OCI-LY1 (cell line): ENCODE data around the gene PCSK6.

Experiments used
- H2AFZ ChIP-seq: fragments of 200-600 bp; sonication (generic), shearing (Covaris generic); 2 replicates; pipeline ENCODE4 v1.6.0; 2014; ENCODE audit warnings: antibody characterized with exemption, mild to moderate bottlenecking, low read length
- H3F3A ChIP-seq: fragments of 200-600 bp; sonication (generic), shearing (Covaris generic); 2 replicates; pipeline ENCODE4 v1.6.0; 2014; ENCODE audit warnings: mild to moderate bottlenecking, antibody characterized with exemption, low read length, moderate library complexity; ENCODE audit not compliant: insufficient read depth
- H3K27ac ChIP-seq: fragments of 200-600 bp; sonication (generic); 2 replicates; pipeline ENCODE4 v1.5.1; 2014; ENCODE audit warnings: low read length, mixed run types, mild to moderate bottlenecking, low read depth; ENCODE audit not compliant: poor library complexity, severe bottlenecking
- H3K27me3 ChIP-seq: fragments of 200-600 bp; sonication (generic); 2 replicates; pipeline ENCODE4 v1.6.0; 2014; ENCODE audit warnings: antibody characterized with exemption, mild to moderate bottlenecking, low read length, moderate library complexity; ENCODE audit not compliant: insufficient read depth
- H3K36me3 ChIP-seq: fragments of 200-600 bp; sonication (generic); 2 replicates; pipeline ENCODE4 v1.6.1; 2014; ENCODE audit warnings: mild to moderate bottlenecking, antibody characterized with exemption, low read length, moderate library complexity, mixed read lengths; ENCODE audit not compliant: insufficient read depth
- H3K4me1 ChIP-seq: fragments of 200-600 bp; sonication (generic); 2 replicates; pipeline ENCODE4 v1.5.1; 2014; ENCODE audit warnings: mild to moderate bottlenecking, low read length, moderate library complexity; ENCODE audit not compliant: insufficient read depth, severe bottlenecking
- H3K4me2 ChIP-seq: fragments of 200-600 bp; sonication (generic), shearing (Covaris generic); 2 replicates; pipeline ENCODE4 v1.6.1; 2014; ENCODE audit warnings: low read length
- H3K4me3 ChIP-seq: fragments of 200-600 bp; sonication (generic); 2 replicates; pipeline ENCODE4 v1.5.1; 2014; ENCODE audit warnings: low read length, low read depth, mild to moderate bottlenecking, mixed read lengths; ENCODE audit not compliant: poor library complexity, severe bottlenecking
- H3K79me2 ChIP-seq: fragments of 200-600 bp; shearing (Covaris generic); 2 replicates; pipeline ENCODE4 v1.6.1; 2016; ENCODE audit warnings: mixed run types, low read length, mixed read lengths; ENCODE audit not compliant: insufficient read depth
- H3K9ac ChIP-seq: fragments of 200-600 bp; sonication (generic), shearing (Covaris generic); 2 replicates; pipeline ENCODE4 v1.6.1; 2014; ENCODE audit warnings: mild to moderate bottlenecking, low read length, mixed read lengths
- H3K9me2 ChIP-seq: fragments of 200-600 bp; sonication (generic), shearing (Covaris generic); 2 replicates; pipeline ENCODE4 v1.6.1; 2014; ENCODE audit warnings: low read depth, mild to moderate bottlenecking, low read length, mixed read lengths
- H3K9me3 ChIP-seq: fragments of 200-600 bp; shearing (Covaris generic); 2 replicates; pipeline ENCODE4 v1.6.1; 2014; ENCODE audit warnings: low read length, mixed read lengths
- H4K20me1 ChIP-seq: fragments of 200-600 bp; sonication (generic), shearing (Covaris generic); 2 replicates; pipeline ENCODE4 v1.6.0; 2016; ENCODE audit warnings: mild to moderate bottlenecking, low read length; ENCODE audit not compliant: insufficient read depth
- EZH2 ChIP-seq: fragments of 200-600 bp; sonication (generic), shearing (Covaris generic); IDR thresholded peaks from 2 replicates; pipeline ENCODE4 v1.8.0; 2017; ENCODE audit warnings: borderline replicate concordance, mixed run types, mild to moderate bottlenecking, antibody characterized with exemption, low read length, moderate library complexity, mixed read lengths
- TF ChIP-seq, protein P1 (sequence below): fragments of 200-600 bp; sonication (generic), shearing (Covaris generic); IDR thresholded peaks from 2 replicates; pipeline ENCODE4 v1.5.1; 2017; ENCODE audit warnings: mild to moderate bottlenecking, antibody characterized with exemption, low read length, moderate library complexity, mixed read lengths

Gene PCSK6

DNA sequence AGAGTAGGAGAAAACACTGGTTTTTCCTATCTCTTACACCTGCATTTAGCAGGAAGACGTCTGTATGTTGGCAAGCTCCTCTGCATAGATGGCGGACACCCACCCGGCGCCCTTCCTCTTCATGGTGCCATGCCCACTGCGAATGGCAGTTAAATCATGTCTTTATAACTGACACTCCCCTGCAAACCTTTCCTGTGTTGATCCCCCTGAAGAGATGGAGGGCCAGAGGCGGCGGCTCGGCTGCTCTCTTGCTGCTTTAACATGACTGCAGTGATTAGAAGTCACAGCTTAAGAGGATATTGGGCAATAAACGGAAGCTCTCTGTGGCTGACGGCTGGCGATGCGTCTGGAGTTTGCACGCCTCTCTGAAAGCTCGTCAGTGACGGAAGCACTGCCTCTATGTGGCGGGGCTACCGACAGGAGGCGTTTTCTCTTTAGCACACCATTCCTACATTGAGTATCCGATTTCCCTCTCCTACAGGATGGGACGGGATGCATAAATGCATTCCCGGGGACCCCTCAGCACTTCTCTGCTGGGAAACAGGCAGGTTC, 168.9 kb downstream of the PCSK6 start:
- Histone ChIP-seq H3F3A (no peaks in the 10 kb centered on the region), H3K27ac (no peak overlapping the region), H3K4me3 (no peak overlapping the region), H3K79me2 (no peaks in the 10 kb centered on the region), H3K27me3 (peaks cover 18% of the 10 kb centered on the region), H2AFZ (no peak overlapping the region), H3K4me2 (no peak overlapping the region), H3K9ac (no peak overlapping the region), H4K20me1 (no peaks in the 10 kb centered on the region), H3K36me3 (no peaks in the 10 kb centered on the region), H3K9me2 (no peaks in the 10 kb centered on the region), H3K9me3 (no peaks in the 10 kb centered on the region), H3K4me1 (no peaks in the 10 kb centered on the region)
- TF ChIP-seq, protein P1, sequence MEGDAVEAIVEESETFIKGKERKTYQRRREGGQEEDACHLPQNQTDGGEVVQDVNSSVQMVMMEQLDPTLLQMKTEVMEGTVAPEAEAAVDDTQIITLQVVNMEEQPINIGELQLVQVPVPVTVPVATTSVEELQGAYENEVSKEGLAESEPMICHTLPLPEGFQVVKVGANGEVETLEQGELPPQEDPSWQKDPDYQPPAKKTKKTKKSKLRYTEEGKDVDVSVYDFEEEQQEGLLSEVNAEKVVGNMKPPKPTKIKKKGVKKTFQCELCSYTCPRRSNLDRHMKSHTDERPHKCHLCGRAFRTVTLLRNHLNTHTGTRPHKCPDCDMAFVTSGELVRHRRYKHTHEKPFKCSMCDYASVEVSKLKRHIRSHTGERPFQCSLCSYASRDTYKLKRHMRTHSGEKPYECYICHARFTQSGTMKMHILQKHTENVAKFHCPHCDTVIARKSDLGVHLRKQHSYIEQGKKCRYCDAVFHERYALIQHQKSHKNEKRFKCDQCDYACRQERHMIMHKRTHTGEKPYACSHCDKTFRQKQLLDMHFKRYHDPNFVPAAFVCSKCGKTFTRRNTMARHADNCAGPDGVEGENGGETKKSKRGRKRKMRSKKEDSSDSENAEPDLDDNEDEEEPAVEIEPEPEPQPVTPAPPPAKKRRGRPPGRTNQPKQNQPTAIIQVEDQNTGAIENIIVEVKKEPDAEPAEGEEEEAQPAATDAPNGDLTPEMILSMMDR, result no peak
- TF ChIP-seq EZH2, result no peak

DNA sequence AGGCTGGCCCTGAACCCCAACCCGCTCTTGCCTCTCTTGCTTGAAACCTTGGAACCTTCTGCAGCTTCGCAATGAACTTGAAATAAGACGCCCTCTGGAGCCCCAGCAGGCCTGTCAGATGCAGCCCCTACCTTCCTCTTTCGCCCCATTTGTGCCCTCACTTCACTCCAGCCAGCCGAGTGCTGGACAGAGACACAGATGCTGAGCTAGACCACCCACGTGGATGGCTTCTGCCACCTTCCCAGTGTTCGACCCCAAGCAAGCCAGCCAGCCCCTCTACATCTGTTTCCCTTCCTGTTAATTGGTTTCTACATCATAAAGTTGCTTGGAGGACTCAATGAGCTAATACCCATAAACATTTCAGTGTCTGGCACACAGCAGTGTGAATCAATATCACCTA, 170.7 kb downstream of the PCSK6 start:
- peaks cover 18% of the 10 kb centered on the region for H3K27me3 ChIP-seq
- no peak overlapping the region for H3K27ac ChIP-seq
- no peaks in the 10 kb centered on the region for H3K4me1 ChIP-seq
- H4K20me1 ChIP-seq, result no peaks in the 10 kb centered on the region
- H3K4me3 ChIP-seq, result no peak overlapping the region
- H3K79me2 ChIP-seq, result no peaks in the 10 kb centered on the region
- H3K36me3 ChIP-seq, result no peaks in the 10 kb centered on the region
- TF ChIP-seq, protein P1, result no peak
- TF ChIP-seq EZH2, result no peak
- no peaks in the 10 kb centered on the region for H3F3A ChIP-seq
- no peak overlapping the region for H2AFZ ChIP-seq
- no peaks in the 10 kb centered on the region for H3K9me3 ChIP-seq
- no peak overlapping the region for H3K9ac ChIP-seq
- H3K4me2 ChIP-seq, result no peak overlapping the region
- no peaks in the 10 kb centered on the region for H3K9me2 ChIP-seq

DNA sequence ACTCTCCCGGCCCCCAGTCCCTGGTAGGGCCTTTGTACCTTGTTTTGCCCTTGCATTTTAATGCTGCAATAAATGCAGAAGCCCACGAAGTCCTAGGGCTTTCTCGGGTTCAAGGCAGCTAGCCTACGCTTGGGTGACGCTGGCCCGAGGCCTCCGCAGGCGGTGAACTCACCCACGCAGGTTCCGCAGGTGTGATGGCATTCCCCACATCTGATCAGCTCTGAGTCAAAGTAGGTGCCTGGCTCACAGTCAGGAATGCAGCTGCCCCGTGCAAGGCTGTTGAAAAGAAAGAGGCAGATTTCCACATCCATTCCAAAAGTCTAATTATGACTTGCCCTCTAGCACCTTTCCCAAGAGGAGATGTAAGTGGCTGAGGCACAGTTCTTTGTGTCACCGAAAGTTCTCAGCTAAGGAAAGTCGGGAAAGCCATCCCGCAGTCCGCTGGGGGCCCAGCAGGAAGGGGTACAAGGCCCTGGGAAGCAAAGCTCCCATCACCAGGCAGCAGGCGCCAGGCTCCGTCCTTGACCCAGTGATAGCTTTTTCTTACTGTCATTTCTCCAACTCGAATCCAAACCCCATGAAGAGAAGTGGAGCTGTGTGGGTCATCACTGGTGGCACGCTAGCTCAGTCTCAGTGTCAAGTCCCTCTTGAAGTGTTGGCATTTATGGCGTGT, 171.2 kb downstream of the PCSK6 start:
- no peaks in the 10 kb centered on the region for H4K20me1 ChIP-seq
- H3K4me3 ChIP-seq, result no peak overlapping the region
- H3K9me3 ChIP-seq, result no peaks in the 10 kb centered on the region
- H3K36me3 ChIP-seq, result no peaks in the 10 kb centered on the region
- no peak overlapping the region for H2AFZ ChIP-seq
- no peaks in the 10 kb centered on the region for H3K4me1 ChIP-seq
- no peaks in the 10 kb centered on the region for H3K9me2 ChIP-seq
- no peak overlapping the region for H3K4me2 ChIP-seq
- no peaks in the 10 kb centered on the region for H3K79me2 ChIP-seq
- no peak overlapping the region for H3K9ac ChIP-seq
- TF ChIP-seq, protein P1, result no peak
- TF ChIP-seq EZH2, result no peak
- peaks cover 18% of the 10 kb centered on the region for H3K27me3 ChIP-seq
- no peak overlapping the region for H3K27ac ChIP-seq
- H3F3A ChIP-seq, result no peaks in the 10 kb centered on the region
